ENCODE measurements around the gene IMMT.
A peak's percentile ranks its signal among the peaks of the same experiment; 100 is the strongest.
"Not testable (repeated sequence)": the region's sequence is repeated elsewhere in the genome, so short reads cannot be mapped to it uniquely, and the experiment has no call there.

Gene IMMT

GRCh38 chr2:86195055-86195807, at the start of gene IMMT:
TSS of gene IMMT (minus strand) at chr2:86195462. CDS start at chr2:86195382, 80 bp downstream.
- DNase-seq (ENCODE audit: low read depth): peak; percentile 83

- not testable (repeated sequence) for DNase-seq (ENCODE audit: low read depth)
Observed at GRCh38 chr2:86244781-86245180, 49.5 kb upstream of the IMMT start.

- DNase-seq (ENCODE audit: low read depth): no peak
Observed at GRCh38 chr2:86243950-86244733, 48.9 kb upstream of the IMMT start.

- DNase-seq (ENCODE audit: low read depth): no peak
Observed at GRCh38 chr2:86243272-86243671, 48.0 kb upstream of the IMMT start.

- DNase-seq (ENCODE audit: low read depth): no peak
Observed at GRCh38 chr2:86241611-86242010, 46.3 kb upstream of the IMMT start.

GRCh38 chr2:86240251-86240650, 45.0 kb upstream of the IMMT start:
- DNase-seq (ENCODE audit: low read depth): no peak

- no peak for DNase-seq (ENCODE audit: low read depth)
Observed at GRCh38 chr2:86239745-86240144, 44.5 kb upstream of the IMMT start.

GRCh38 chr2:86239326-86239725, 44.1 kb upstream of the IMMT start:
- no peak for DNase-seq (ENCODE audit: low read depth)

- DNase-seq (ENCODE audit: low read depth): no peak
Observed at GRCh38 chr2:86238354-86238753, 43.1 kb upstream of the IMMT start.

- DNase-seq (ENCODE audit: low read depth): no peak
Observed at GRCh38 chr2:86237172-86237571, 41.9 kb upstream of the IMMT start.

GRCh38 chr2:86235196-86235980, 40.1 kb upstream of the IMMT start:
- no peak for DNase-seq (ENCODE audit: low read depth)

- no peak for DNase-seq (ENCODE audit: low read depth)
Observed at GRCh38 chr2:86234563-86235131, 39.4 kb upstream of the IMMT start.

GRCh38 chr2:86233436-86233835, 38.2 kb upstream of the IMMT start:
- DNase-seq (ENCODE audit: low read depth): no peak

- DNase-seq (ENCODE audit: low read depth): no peak
Observed at GRCh38 chr2:86232910-86233309, 37.6 kb upstream of the IMMT start.

GRCh38 chr2:86232373-86232784, 37.1 kb upstream of the IMMT start:
- DNase-seq (ENCODE audit: low read depth): no peak

- no peak for DNase-seq (ENCODE audit: low read depth)
Observed at GRCh38 chr2:86231680-86232372, 36.6 kb upstream of the IMMT start.

GRCh38 chr2:86230961-86231360, 35.7 kb upstream of the IMMT start:
- DNase-seq (ENCODE audit: low read depth): no peak

GRCh38 chr2:86229221-86229620, 34.0 kb upstream of the IMMT start:
- no peak for DNase-seq (ENCODE audit: low read depth)

GRCh38 chr2:86228574-86228973, 33.3 kb upstream of the IMMT start:
- not testable (repeated sequence) for DNase-seq (ENCODE audit: low read depth)

- no peak for DNase-seq (ENCODE audit: low read depth)
Observed at GRCh38 chr2:86227685-86228084, 32.4 kb upstream of the IMMT start.

GRCh38 chr2:86226636-86227520, 31.6 kb upstream of the IMMT start:
- no peak for DNase-seq (ENCODE audit: low read depth)
